ENCODE results near the gene MGAT3.

Gene MGAT3

DNA sequence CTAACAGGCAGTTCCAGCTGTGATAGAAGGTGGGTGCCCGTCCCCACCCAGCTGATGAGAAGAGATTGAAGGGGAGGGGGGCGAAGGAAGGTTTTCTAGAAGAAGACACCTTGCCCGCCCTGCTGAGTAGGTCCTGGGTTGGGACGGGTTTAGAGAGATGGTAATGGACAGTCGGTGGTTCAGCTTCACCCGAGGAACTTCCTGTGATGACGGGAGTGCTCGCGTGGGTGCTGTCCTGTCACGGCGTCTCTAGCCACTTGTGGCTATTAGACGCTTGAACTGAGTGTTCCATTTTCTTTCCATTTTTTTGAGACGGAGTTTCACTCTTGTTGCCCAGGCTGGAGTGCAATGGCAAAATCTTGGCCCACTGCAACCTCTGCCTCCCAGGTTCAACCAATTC is 27.6 kb upstream of the MGAT3 start:
- DNase-seq, result no peak

- no peak for DNase-seq
These were observed 26.8 kb upstream of the MGAT3 start for GRCh38 chr22:39429916-39430575.

- no peak for DNase-seq
These were observed 26.1 kb upstream of the MGAT3 start for GRCh38 chr22:39430576-39431150.

- no peak for DNase-seq
These were observed 25.5 kb upstream of the MGAT3 start for GRCh38 chr22:39431216-39431801.

DNA sequence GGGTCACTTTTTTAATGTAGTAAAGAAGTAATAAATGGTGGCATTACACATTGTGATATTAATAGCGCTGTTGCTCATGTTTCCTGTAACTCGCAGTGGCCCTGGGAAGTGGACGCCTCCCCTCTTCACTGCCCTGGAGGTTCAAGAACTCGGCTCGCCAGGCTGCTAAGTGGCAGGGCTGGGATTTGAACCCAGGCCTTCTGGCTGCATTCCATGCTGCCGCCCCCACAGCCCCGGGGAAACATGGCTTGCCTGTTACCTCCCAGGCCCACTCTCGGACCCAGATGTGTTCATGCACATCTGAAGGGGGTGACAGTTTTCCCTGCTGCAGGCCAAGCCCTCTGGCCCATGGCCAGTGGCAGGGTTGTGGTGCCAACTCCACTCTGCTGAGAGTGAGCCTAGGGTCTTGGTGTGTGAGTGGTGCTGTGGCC is 25.0 kb upstream of the MGAT3 start:
- no peak for DNase-seq

DNA sequence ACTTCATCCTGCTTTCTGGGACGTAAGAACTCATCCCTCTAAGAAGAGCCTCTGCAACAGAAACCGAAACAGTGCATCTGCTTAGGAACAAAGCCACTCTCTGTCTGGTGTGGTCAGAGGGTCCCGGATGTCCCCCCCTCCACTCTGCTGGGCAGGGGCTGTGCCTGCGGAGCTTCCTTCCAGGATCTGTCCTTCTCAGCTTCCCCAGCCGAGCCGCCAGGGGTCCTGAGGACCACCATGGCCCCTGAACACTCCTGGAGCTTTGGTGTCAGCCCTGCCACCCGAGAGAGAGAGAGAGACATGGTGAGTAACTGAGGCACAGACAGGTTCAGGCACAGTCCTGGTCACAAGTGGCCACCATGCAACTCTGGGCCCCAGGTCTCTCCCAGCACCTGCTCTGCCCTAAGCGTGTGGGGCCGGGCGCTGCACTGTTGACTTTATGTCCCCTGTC is 24.4 kb upstream of the MGAT3 start:
- DNase-seq, result no peak

DNA sequence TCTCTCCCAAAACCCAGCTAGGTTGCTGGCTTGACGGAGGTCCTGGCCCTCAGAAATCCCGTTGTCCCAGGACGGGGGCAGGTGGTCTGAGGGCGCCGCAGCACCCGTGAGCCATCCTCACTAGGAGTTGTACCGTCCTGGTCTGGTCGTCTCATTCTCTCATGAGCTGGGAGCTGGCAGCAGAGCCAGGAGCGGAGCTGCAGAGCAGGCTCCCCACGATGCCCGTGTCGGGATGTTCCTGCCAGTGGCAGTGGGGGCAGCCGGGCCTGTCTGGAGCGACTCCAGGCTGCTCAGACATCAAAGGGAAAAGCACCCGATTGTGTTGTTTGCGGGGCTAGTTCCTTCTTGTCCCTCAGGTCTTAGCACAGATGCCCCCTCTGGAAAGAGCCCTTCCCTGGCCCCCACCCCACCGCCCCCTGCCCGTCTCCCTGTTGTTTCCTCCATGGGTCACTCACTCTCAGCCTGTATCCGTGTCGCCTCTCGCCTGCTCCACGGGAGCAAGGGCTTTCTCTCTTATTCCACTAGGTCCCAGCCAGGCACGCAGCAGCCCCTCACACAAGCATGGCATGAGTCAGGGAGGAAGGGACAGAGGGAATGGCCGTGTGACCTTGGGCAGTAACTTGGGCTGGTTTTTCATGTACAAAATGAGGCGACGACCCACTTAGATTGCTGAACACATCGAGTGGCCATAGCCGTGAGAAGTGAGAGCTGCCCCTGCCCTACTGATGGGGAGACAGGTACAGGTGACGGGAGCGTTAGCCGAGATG is 23.2 kb upstream of the MGAT3 start:
- no peak for DNase-seq

- DNase-seq, result no peak
These were observed 22.6 kb upstream of the MGAT3 start for GRCh38 chr22:39434243-39434653.

DNA sequence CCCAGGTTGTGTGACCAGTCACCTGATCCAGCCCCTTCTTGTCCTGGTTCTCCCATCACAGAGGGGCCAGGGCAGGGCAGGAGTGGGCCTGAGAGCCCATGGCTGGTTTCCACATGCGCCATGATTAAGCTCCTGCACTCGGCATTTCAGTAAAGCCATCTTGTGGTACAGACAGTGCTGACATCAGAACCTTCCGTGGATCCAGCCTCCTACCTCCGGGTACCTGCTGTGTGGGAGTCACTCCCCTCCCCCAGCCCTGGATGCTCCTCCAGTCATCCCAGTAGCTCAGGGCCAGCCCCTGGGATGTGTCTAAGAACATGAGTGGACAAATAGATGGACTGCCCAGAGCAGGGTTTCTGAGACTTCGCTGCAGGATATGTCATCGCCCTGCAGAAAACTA is 22.1 kb upstream of the MGAT3 start:
- DNase-seq, result no peak

- no peak for DNase-seq
These were observed 21.2 kb upstream of the MGAT3 start for GRCh38 chr22:39435616-39436015.

- DNase-seq, result no peak
These were observed 18.8 kb upstream of the MGAT3 start for GRCh38 chr22:39437791-39438704.

DNA sequence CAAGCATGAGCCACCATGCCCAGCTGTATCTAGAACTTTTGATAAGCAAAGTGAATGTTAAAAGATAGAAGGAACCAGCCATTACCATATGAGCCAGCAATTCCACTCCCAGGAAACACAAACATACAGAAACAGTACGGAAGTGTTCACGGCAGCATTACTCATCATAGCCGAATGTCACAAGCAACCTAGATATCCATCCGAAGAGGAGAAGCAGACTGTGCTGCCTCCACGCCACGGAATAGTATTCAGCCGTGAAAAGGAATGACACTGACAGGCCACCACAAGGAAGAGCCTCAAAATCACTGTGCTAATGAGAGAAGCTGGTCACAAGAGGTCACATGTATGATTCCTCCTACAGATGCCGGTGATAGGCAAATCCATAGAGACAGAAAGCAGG is 17.6 kb upstream of the MGAT3 start:
- no peak for DNase-seq

DNA sequence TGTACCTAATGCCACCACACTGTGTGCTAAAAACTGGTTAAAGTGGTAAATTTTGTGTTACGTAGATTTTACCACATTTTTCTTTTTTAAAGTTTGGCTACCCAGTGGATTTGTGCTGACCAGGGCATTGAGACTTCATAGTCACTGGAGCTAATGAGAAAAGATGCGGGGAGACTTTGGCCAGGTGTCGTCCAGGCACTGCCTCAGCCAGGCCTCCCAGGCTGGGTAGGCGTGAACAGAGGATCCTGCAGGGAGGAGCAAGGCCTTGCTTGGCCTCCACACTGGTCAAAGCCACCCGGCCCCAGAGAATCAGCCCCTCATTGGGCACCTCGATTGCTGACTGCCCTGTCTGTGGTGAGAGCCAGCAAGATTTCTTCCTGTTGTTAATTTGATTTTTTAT is 13.4 kb upstream of the MGAT3 start:
- no peak for DNase-seq

DNA sequence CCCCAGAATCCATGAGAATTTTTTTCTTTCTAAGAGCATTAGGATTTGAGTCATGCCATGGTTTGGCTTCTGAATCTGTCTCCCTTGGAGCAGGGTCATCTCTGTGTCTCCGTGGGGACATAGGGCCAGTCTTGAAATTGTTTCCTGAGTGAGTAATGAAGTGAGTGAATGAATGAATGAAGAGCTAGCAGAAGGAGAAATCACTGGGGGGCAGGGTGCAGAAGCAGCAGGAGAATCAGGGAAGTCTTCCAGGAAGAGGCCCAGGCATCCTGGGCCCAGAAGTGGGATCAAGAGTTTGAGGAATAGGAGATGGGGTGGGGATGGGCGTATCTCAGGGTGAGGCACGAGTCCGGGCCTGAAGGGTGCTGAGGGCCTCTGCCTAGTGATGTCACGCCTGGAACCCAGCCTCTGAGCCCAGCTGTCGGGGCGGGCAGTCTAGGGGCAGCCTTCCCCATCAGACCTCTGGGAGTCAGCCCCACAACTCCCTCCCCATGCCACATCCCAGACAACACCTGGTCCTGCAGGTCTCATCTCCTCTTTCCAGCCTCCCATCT is 12.5 kb upstream of the MGAT3 start:
- no peak for DNase-seq

GRCh38 chr22:39444937-39445465 is 11.8 kb upstream of the MGAT3 start:
- no peak for DNase-seq

- no peak for DNase-seq
These were observed 11.1 kb upstream of the MGAT3 start for GRCh38 chr22:39445678-39446077.

DNA sequence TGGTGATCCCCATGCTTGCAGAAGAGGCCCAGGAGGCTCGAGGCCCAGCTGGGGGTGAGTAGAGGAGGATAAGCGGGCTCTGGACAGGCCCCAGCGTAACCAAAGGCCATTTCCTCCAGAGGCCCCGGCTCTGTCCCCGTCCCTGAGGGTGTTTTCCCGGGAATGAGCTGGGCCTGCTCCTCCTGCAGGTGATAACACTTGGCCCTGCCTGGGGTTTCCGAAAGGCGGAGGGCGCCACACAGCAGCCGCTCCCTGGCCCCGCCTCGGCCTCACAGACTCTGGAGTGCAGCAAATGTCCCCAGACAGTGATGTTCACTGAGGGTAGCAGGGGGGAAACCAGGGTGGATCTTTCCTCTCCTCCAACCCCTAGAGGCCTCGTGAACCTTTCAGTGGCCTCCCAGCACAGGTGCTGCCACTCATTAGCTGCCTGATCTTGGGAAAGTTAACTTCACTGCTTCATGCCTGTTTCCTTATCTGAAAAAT is 10.5 kb upstream of the MGAT3 start:
- no peak for DNase-seq

- no peak for DNase-seq
These were observed 8.4 kb upstream of the MGAT3 start for GRCh38 chr22:39448205-39449054.

GRCh38 chr22:39449708-39450107 is 7.1 kb upstream of the MGAT3 start:
- DNase-seq, result no peak

- DNase-seq, result no peak
These were observed 6.4 kb upstream of the MGAT3 start for GRCh38 chr22:39450258-39450955.

- DNase-seq, result no peak
These were observed 4.1 kb upstream of the MGAT3 start for GRCh38 chr22:39452740-39453040.

Data from NCI-H2227 treated with DMSO at 0.1 percent for 48 hours (cell line).